Ascending aorta (tissue), 2 donors: ENCODE results near the gene DUXB. TPM values are rescaled to one million over a fixed set of nuclear protein-coding genes. Genes with fewer than 3 reads are reported as not detected.
A peak's percentile ranks its signal among the peaks of the same experiment; 100 is the strongest.

ENCODE experiments used
- DNase-seq, 2 donors: peaks; one replicate each; pipeline ENCODE4 v3.0.0-alpha.2; 2019; ENCODE audit warnings: low spot score in 2 of 2
- H3K27ac ChIP-seq, 2 donors: fragments of 200-600 bp; sonication (generic); one replicate each; pipeline ENCODE4 v1.5.1; 2016 to 2017; ENCODE audit warnings: mild to moderate bottlenecking in 1 of 2
- H3K27me3 ChIP-seq: fragments of 200-600 bp; sonication (generic); one replicate; pipeline ENCODE4 v1.5.1; 2017
- H3K36me3 ChIP-seq, 2 donors: fragments of 200-600 bp; sonication (generic); one replicate each; pipeline ENCODE4 v1.5.1; 2016
- H3K4me1 ChIP-seq, 2 donors: fragments of 200-600 bp; sonication (generic); one replicate each; pipeline ENCODE4 v1.5.1; 2016 to 2017; ENCODE audit warnings: mild to moderate bottlenecking in 1 of 2
- H3K4me3 ChIP-seq, 2 donors: fragments of 200-600 bp; sonication (generic); one replicate each; pipeline ENCODE4 v1.5.1; 2016 to 2017; ENCODE audit warnings: mild to moderate bottlenecking in 1 of 2
- H3K9me3 ChIP-seq, 2 donors: fragments of 200-600 bp; sonication (generic); one replicate each; pipeline ENCODE4 v1.5.1; 2016
- intact Hi-C: fragments of 100-400 bp; cut with DNase I; formaldehyde crosslinking; loops from one replicate; pipeline ENCODE4 v1.15.1; 2023
- total RNA-seq: library from RNA; depleted of rRNA; stranded (reverse); fragments of >200 nt; gene quantifications from one replicate; pipeline ENCODE4 v1.1.0, GENCODE V29; 2016
- TF ChIP-seq, protein P1 (sequence below), 3 experiments: fragments of 200-600 bp in 2 of 3; fragments of 450-650 bp in 1 of 3; sonication (generic) in 2 of 3; IDR thresholded peaks; one replicate each; pipeline ENCODE4 v1.5.1; 2016 to 2019; ENCODE audit warnings: antibody characterized with exemption in 3 of 3, mild to moderate bottlenecking in 1 of 3, moderate library complexity in 1 of 3

DUXB gene
- total RNA-seq, 1 donor from 2014 or later, result not detected

- TF ChIP-seq, protein P1, sequence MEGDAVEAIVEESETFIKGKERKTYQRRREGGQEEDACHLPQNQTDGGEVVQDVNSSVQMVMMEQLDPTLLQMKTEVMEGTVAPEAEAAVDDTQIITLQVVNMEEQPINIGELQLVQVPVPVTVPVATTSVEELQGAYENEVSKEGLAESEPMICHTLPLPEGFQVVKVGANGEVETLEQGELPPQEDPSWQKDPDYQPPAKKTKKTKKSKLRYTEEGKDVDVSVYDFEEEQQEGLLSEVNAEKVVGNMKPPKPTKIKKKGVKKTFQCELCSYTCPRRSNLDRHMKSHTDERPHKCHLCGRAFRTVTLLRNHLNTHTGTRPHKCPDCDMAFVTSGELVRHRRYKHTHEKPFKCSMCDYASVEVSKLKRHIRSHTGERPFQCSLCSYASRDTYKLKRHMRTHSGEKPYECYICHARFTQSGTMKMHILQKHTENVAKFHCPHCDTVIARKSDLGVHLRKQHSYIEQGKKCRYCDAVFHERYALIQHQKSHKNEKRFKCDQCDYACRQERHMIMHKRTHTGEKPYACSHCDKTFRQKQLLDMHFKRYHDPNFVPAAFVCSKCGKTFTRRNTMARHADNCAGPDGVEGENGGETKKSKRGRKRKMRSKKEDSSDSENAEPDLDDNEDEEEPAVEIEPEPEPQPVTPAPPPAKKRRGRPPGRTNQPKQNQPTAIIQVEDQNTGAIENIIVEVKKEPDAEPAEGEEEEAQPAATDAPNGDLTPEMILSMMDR (IDR thresholded peaks at IDR 0.05), result no peak
These were observed 40.4 kb downstream of the DUXB start for GRCh38 chr16:75660726-75661302.

DNA sequence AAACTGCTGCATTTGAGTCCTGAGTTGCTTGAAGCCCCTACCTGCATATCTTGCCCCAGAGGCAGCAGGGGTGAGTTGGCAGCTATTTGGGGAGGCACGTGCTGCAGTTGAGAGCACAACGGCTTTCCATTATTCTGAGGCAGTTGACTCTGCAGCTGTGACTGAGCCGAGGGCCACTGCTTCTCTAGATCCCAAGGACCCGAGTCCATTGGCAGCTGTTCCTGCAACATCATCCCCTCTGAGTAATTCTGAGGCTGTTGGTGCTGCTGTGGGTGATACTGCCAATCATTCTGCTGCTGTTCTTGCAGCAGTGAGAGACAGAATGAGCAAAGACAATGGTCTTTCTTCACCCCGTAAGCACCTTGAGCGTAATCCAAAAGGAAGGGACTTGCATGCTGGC lies 40.9 kb downstream of the DUXB start:
- peaks cover 41 to 54% of the 10 kb centered on the region in 2 donors for H3K36me3 ChIP-seq

More at GRCh38 chr16:75660726-75661302, 40.4 kb downstream of the DUXB start:
- Histone ChIP-seq H3K27me3 (no peaks in the 10 kb centered on the region), H3K9me3 (no peaks in the 10 kb centered on the region), H3K36me3 (peaks cover 36 to 49% of the 10 kb centered on the region in 2 donors), H3K4me1 (no peaks in the 10 kb centered on the region), H3K27ac (peak overlapping the region in 1 of 2 donors; percentile 1), H3K4me3 (no peak overlapping the region)
- intact Hi-C loops, result no loop called here
- no peak for DNase-seq

GRCh38 chr16:75658175-75658574 lies 43.1 kb downstream of the DUXB start:
- H3K4me1 ChIP-seq, result peaks cover 0 to 4% of the 10 kb centered on the region in 2 donors
- TF ChIP-seq, protein P1 (IDR thresholded peaks at IDR 0.05), result no peak
- intact Hi-C loops, result no loop called here
- peaks cover 52 to 67% of the 10 kb centered on the region in 2 donors for H3K36me3 ChIP-seq
- H3K27me3 ChIP-seq, result no peaks in the 10 kb centered on the region
- H3K4me3 ChIP-seq, result no peak overlapping the region
- DNase-seq, result no peak
- H3K9me3 ChIP-seq, result no peaks in the 10 kb centered on the region
- no peak overlapping the region for H3K27ac ChIP-seq

More for the DNA sequence above, 40.9 kb downstream of the DUXB start:
- H3K9me3 ChIP-seq, result no peaks in the 10 kb centered on the region
- no peaks in the 10 kb centered on the region for H3K4me1 ChIP-seq
- TF ChIP-seq, protein P1 (IDR thresholded peaks at IDR 0.05), result no peak
- no peak for DNase-seq
- peak overlapping the region in 1 of 2 donors; percentile 1 for H3K27ac ChIP-seq
- no peak overlapping the region for H3K4me3 ChIP-seq
- intact Hi-C loops, result no loop called here
- no peaks in the 10 kb centered on the region for H3K27me3 ChIP-seq

GRCh38 chr16:75653922-75654321 lies 47.3 kb downstream of the DUXB start:
- intact Hi-C loops, result no loop called here

DNA sequence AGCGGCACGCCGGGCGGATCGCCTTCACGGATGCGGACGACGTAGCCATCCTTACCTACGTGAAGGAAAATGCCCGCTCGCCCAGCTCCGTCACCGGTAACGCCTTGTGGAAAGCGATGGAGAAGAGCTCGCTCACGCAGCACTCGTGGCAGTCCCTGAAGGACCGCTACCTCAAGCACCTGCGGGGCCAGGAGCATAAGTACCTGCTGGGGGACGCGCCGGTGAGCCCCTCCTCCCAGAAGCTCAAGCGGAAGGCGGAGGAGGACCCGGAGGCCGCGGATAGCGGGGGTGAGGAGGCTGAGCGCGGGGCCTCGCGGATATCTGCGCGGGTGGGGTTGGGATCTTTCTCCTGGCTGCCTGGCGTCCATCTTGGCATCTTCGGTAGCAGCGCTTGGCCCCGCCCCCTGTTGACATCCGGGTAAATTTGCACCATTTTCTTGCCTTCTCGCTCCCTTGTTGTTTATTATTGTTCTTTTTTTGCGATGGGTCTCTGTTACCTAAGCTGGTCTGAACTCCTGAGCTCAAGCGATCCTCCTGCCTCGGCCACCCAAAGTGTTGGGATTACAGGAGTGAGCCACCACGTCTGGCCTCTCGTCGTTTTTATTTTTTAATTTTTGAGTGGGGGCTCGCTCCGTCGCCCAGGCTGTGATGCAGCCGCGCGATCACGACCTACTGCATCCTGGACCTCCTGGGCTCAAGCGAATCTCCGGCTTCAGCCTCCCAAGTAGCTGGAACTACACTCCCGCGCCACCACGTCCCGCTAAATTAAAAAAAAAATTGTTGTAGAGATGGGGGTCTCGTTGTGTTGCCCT lies 52.8 kb downstream of the DUXB start:
- peak overlapping the region; percentile 96 to 97 for H3K4me3 ChIP-seq
- H3K4me1 ChIP-seq, result peaks cover 12 to 37% of the 10 kb centered on the region in 2 donors
- no peaks in the 10 kb centered on the region for H3K27me3 ChIP-seq
- TF ChIP-seq, protein P1 (IDR thresholded peaks at IDR 0.05), result peak in 1 of 3 experiments; percentile 12
- H3K9me3 ChIP-seq, result no peaks in the 10 kb centered on the region
- DNase-seq, result peak; percentile 45 to 91
- H3K36me3 ChIP-seq, result peaks cover 3 to 13% of the 10 kb centered on the region in 2 donors
- intact Hi-C loops, result loop anchor here (5.0 kb wide), 1 partner anchor 81 kb away; the partner anchor contains the start of gene GABARAPL2
- peak overlapping the region; percentile 96 to 97 for H3K27ac ChIP-seq

More at GRCh38 chr16:75653922-75654321, 47.3 kb downstream of the DUXB start:
- Histone ChIP-seq H3K4me1 (peaks cover 4 to 21% of the 10 kb centered on the region in 2 donors), H3K27ac (no peak overlapping the region), H3K36me3 (peaks cover 41 to 47% of the 10 kb centered on the region in 2 donors), H3K4me3 (no peak overlapping the region), H3K27me3 (no peaks in the 10 kb centered on the region), H3K9me3 (no peaks in the 10 kb centered on the region)
- TF ChIP-seq, protein P1 (IDR thresholded peaks at IDR 0.05), result no peak
- no peak for DNase-seq
